ENCODE data around the gene NLRC5.

DNA sequence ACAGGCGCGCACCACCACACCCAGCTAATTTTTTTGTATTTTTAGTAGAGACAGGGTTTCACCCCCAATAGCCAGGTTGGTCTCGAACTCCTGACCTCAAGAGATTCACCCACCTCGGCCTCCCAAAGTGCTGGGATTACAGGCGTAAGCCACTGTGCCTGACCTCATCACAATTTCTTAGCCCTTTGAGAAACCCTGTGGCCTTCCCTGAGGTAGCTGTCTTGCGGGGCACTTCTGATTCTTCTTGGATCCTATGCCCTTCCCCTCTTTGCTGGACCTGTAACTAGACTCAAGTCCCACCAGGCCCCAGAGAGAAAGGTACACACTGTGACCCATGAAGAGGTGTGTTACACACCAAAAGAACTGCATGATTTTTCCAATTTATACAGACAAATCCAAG lies 41.1 kb upstream of the NLRC5 start:
- TF ChIP-seq CTCF (conservative IDR thresholded peaks at IDR 0.05; ENCODE audit: low read depth, low read length) = no peak
- no peak for TF ChIP-seq EZH2 (IDR thresholded peaks at IDR 0.05; ENCODE audit: low read length, unreplicated experiment)
- TF ChIP-seq EZH2phosphoT487 (IDR thresholded peaks at IDR 0.05; ENCODE audit: borderline replicate concordance, low read length) = no peak
